HFF-Myc (cell line): ENCODE results near the gene EDEM3.

Source experiments
- DNase-seq: peaks from one replicate; pipeline ENCODE4 v3.0.0-alpha.2; 2011; ENCODE audit warnings: low read depth; ENCODE audit errors: extremely low read depth
- H3K4me3 ChIP-seq: replicated peaks from 2 replicates; pipeline ENCODE4 v1.5.1; 2011; ENCODE audit warnings: low read depth, mild to moderate bottlenecking, control low read depth, low read length
- CTCF ChIP-seq: IDR thresholded peaks from 2 replicates; pipeline ENCODE4 v1.5.1; 2012; ENCODE audit warnings: mild to moderate bottlenecking, low read depth, low read length, control low read depth; ENCODE audit errors: missing control alignments

Gene EDEM3

DNA sequence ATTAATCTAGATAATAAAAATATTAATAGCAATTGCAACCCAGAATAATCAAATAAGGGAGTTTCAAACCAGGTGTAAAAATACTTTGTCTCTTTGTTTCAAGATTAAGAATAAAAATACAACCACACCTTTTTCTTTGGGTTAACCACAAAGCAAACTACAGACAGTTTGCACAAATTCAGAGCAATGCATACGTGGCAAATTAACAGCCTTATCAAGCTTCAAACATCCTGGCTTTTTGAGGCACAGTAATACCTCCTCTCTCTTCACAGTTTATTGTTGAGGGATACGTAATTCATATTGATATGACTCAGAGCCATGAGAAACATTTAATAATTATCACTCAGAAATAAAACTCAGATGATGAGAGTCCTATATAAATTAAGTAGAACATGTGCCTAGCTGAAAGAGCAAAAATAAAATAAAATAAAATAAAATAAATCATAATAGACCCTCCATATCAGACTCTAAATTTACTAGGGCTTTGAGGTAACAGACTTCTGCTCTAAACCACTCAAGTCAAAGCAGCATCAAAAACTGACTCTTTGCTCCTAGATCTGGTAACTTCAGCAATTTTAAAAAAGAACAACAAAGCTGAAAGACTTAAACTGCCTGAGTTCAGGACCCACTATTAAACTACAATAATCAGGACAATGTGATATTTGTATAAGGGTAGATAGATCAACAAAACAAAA lies 11.4 kb downstream of the EDEM3 start:
- H3K4me3 ChIP-seq, result no peak overlapping the region
- no peak for DNase-seq
- no peak for TF ChIP-seq CTCF

- no peak for TF ChIP-seq CTCF
- DNase-seq, result no peak
- no peak overlapping the region for H3K4me3 ChIP-seq
Observed at GRCh38 chr1:184740344-184740743, 14.3 kb downstream of the EDEM3 start.

GRCh38 chr1:184739796-184740195 lies 14.9 kb downstream of the EDEM3 start:
- TF ChIP-seq CTCF, result no peak
- no peak overlapping the region for H3K4me3 ChIP-seq
- no peak for DNase-seq

- no peak overlapping the region for H3K4me3 ChIP-seq
- no peak for TF ChIP-seq CTCF
- DNase-seq, result no peak
Observed at GRCh38 chr1:184739070-184739469, 15.6 kb downstream of the EDEM3 start.

- no peak for DNase-seq
- no peak for TF ChIP-seq CTCF
Observed at GRCh38 chr1:184734980-184735379, 19.7 kb downstream of the EDEM3 start.

DNA sequence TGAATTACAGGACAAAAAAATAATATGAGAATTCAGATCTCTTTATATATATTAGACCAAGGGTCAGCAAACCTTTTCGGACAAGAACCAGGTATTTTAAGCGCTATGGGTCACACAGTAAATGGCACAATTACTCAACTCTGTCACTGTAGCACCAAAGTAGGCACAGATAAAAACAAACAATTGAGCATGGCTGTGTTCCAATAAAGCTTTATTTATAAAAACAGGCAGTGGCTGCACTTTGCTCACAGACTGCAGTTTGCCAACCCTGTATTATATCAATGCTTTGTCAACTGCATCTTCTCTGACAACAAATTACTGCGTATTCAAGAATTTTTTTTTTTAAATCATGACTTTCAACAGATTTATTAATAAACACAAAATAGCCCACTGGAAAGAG lies 29.8 kb downstream of the EDEM3 start:
- DNase-seq, result no peak
- H3K4me3 ChIP-seq, result no peak overlapping the region
- no peak for TF ChIP-seq CTCF

More at GRCh38 chr1:184734980-184735379, 19.7 kb downstream of the EDEM3 start:
- no peak overlapping the region for H3K4me3 ChIP-seq

GRCh38 chr1:184716158-184716557 lies 38.5 kb downstream of the EDEM3 start:
- H3K4me3 ChIP-seq, result no peak overlapping the region
- TF ChIP-seq CTCF, result no peak
- no peak for DNase-seq
